ENCODE data around the gene CDHR2.

GRCh38 chr5:176533390-176533789 lies 15.8 kb upstream of the CDHR2 start:
- TF ChIP-seq CTCF (IDR thresholded peaks at IDR 0.05) (no peak), POLR2A (IDR thresholded peaks at IDR 0.05) (no peak), POLR2AphosphoS5 (IDR thresholded peaks at IDR 0.05) (no peak), EP300 (IDR thresholded peaks at IDR 0.05) (no peak)

Data from stomach (tissue), 4 donors.